ENCODE measurements around the gene BARHL1. TPM values are rescaled to one million over a fixed set of nuclear protein-coding genes. Genes with fewer than 3 reads are reported as not detected.

Gene BARHL1
- total and polyA plus RNA-seq, 9 of the 15 experiments (the other 6 are each of a cell fraction or from before 2014, with no cell fraction given), result not detected

- Histone ChIP-seq H3K27ac (ENCODE audit: extremely low read depth, low read depth, low read length) (no peak overlapping the region), H3K4me1 (replicated peaks in 1 of 2; ENCODE audit: control insufficient read depth in 2 of 2, insufficient read depth in 2 of 2, low read length in 2 of 2) (peaks cover 0 to 5% of the 10 kb centered on the region in 2 experiments; a peak in 2 of 5 replicates), H3K79me2 (ENCODE audit: control insufficient read depth, insufficient read depth, low read length) (no peaks in the 10 kb centered on the region), H3K27me3 (ENCODE audit: control insufficient read depth in 2 of 2, insufficient read depth in 2 of 2, low read length in 2 of 2) (peaks cover 14 to 43% of the 10 kb centered on the region in 2 experiments; a peak in 4 of 5 replicates), H3K9ac (ENCODE audit: insufficient read depth in 1 of 2, low read depth in 2 of 2, low read length in 2 of 2) (no peak overlapping the region), H3K36me3 (ENCODE audit: control insufficient read depth, insufficient read depth, low read length) (no peaks in the 10 kb centered on the region), H2AFZ (ENCODE audit: low read depth, low read length) (no peak overlapping the region), H3K4me3 (no peak overlapping the region), H4K20me1 (replicated peaks; ENCODE audit: control insufficient read depth, insufficient read depth, low read length) (0 out of 2 replicates have a peak, but pooled peaks cover 2% of the 10 kb centered on the region), H3K9me3 (replicated peaks; ENCODE audit: control insufficient read depth, insufficient read depth, low read depth, low read length) (no peaks in the 10 kb centered on the region), H3K9me1 (ENCODE audit: control insufficient read depth, insufficient read depth, low read length) (no peaks in the 10 kb centered on the region), H3K4me2 (ENCODE audit: insufficient read depth, low read length) (no peak overlapping the region)
- intact Hi-C loops (cut with micrococcal nuclease) (no loop called here), in situ Hi-C loops (cut with MboI) (no loop called here)
- no peak for FAIRE-seq
- 14% methylated on average over 6 of the region's 6 CpGs for WGBS (ENCODE audit: insufficient coverage, low coverage, missing lambda C conversion rate)
- POLR2A ChIA-PET, result no interaction called here
- ATAC-seq, result no peak
- no TSS peak for BruUV-seq (replicated peaks)
- CTCF ChIA-PET (ENCODE audit: low intra/inter-chr PET ratio), result no interaction called here
- DNase-seq (ENCODE audit: extremely low read depth in 1 of 4, low spot score in 3 of 4), result no peak
- TF ChIP-seq ZNF224 (CRISPR knock-in tag; IDR thresholded peaks at IDR 0.05), result no peak
- TF ChIP-seq KHSRP (IDR thresholded peaks at IDR 0.05), result no peak
- TF ChIP-seq RUNX1 (IDR thresholded peaks at IDR 0.05; ENCODE audit: low read depth), result no peak
- TF ChIP-seq ZBTB17 (CRISPR knock-in tag; IDR thresholded peaks at IDR 0.05), result no peak
- TF ChIP-seq ZNF699 (CRISPR knock-in tag; IDR thresholded peaks at IDR 0.05; ENCODE audit: insufficient replicate concordance), result no peak
- no peak for TF ChIP-seq IFI16 (CRISPR knock-in tag; IDR thresholded peaks at IDR 0.05)
- no peak for TF ChIP-seq ZNF75A (CRISPR knock-in tag; IDR thresholded peaks at IDR 0.05)
- no peak for TF ChIP-seq ZNF76 (CRISPR knock-in tag; IDR thresholded peaks at IDR 0.05; ENCODE audit: borderline replicate concordance)
- no peak for TF ChIP-seq CHD2 (IDR thresholded peaks at IDR 0.05; ENCODE audit: low read depth, low read length)
- no peak for TF ChIP-seq ETV1 (tag; conservative IDR thresholded peaks at IDR 0.05; ENCODE audit: low read depth)
- no peak for TF ChIP-seq ZNF766 (CRISPR knock-in tag; conservative IDR thresholded peaks at IDR 0.05)
- no peak for TF ChIP-seq ATF7 (IDR thresholded peaks at IDR 0.05)
- no peak for TF ChIP-seq NFIX (CRISPR knock-in tag; IDR thresholded peaks at IDR 0.05; ENCODE audit: low read depth)
- TF ChIP-seq ZNF384 (IDR thresholded peaks at IDR 0.05; ENCODE audit: low read depth, low read length), result no peak
- no peak for TF ChIP-seq HMG20B (CRISPR knock-in tag; IDR thresholded peaks at IDR 0.05)
- no peak for TF ChIP-seq ZBTB26 (CRISPR knock-in tag; IDR thresholded peaks at IDR 0.05)
- TF ChIP-seq CC2D1A (IDR thresholded peaks at IDR 0.05), result no peak
- no peak for TF ChIP-seq ZNF407 (IDR thresholded peaks at IDR 0.05; ENCODE audit: low read depth)
These were observed 5.2 kb downstream of the BARHL1 start for GRCh38 chr9:132587592-132587955.

All from K562 (cell line).